Tibial nerve (tissue), 4 donors: ENCODE data around the gene DACT2.
"Not testable (repeated sequence)": the region's sequence is repeated elsewhere in the genome, so short reads cannot be mapped to it uniquely, and the experiment has no call there.

Experiments
- CTCF ChIP-seq, 5 experiments: fragments of 200-600 bp in 3 of 5; fragments of 450-650 bp in 2 of 5; sonication (generic) in 3 of 5; IDR thresholded peaks; one replicate each; pipeline ENCODE4 v1.5.1; 2016 to 2019; ENCODE audit warnings: antibody characterized with exemption in 5 of 5, mild to moderate bottlenecking in 3 of 5, moderate library complexity in 2 of 5
- EP300 ChIP-seq, 2 donors: sonication (generic); formaldehyde crosslinking; IDR thresholded peaks; one replicate each; pipeline ENCODE4 v1.6.1; 2017; ENCODE audit warnings: antibody characterized with exemption in 2 of 2, mild to moderate bottlenecking in 1 of 2
- POLR2A ChIP-seq, 2 donors: fragments of 450-650 bp; IDR thresholded peaks; one replicate each; pipeline ENCODE4 v1.6.1; 2017; ENCODE audit warnings: antibody characterized with exemption in 2 of 2, mild to moderate bottlenecking in 2 of 2, moderate library complexity in 2 of 2

- TF ChIP-seq EP300, CTCF, POLR2A (IDR thresholded peaks at IDR 0.05): not testable (repeated sequence)
These were observed 7.5 kb downstream of the DACT2 start for GRCh38 chr6:168312125-168312507.
